Measurements from ENCODE around the gene VCX3B.
"Not testable (repeated sequence)": the region's sequence is repeated elsewhere in the genome, so short reads cannot be mapped to it uniquely, and the experiment has no call there.

VCX3B gene
- total RNA-seq = 0 reads per million in 2 experiments

DNA sequence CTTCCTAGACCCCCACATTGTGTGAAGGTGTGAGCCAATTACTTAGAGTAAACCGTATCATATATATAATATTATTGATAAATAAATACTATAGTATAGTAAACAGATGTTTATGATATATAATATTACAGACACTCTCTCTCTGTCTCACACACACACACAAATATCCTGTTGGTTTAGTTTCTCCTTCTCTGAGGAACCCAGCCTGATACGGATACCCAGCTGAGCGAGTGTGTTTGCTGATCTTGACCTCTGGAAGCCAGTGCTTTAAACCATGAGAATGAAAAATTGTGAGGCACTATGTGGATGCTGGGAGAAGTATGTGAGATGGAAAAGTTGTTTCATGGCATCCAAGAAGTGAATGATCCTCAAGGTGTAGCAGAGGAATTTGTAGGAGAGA lies at the start of gene VCX3B:
Gene VCX3B, plus strand, starts transcription at position 301 of the 400 bp plus-strand sequence. CDS start 621 bp downstream, outside the sequence.
- DNase-seq (ENCODE audit: low read depth) = not testable (repeated sequence)

DNA sequence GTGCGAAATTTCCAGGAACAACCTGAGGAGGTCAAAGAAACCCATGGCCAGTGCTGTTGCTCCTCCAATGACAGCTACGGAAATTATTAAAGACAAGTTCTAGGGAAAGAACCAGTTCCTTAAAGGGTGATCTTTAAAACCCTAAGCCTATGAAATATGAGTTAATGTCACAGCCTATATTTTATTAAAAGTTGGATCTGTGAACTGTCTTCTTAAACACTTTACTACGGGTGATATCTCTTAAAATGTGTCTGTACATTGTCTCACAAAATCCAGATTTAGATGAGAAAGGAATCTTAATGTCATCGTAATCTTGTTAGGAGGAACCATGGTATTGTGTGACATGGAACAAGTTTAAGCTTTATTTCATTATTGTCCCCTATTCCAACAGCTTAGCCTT lies 46.3 kb upstream of the VCX3B start:
- no peak for DNase-seq (ENCODE audit: low read depth)

GRCh38 chrX:8424912-8425311 lies 39.7 kb upstream of the VCX3B start:
- no peak for DNase-seq (ENCODE audit: low read depth)

- DNase-seq (ENCODE audit: low read depth) = no peak
These were observed 34.9 kb upstream of the VCX3B start for GRCh38 chrX:8429692-8430249.

DNA sequence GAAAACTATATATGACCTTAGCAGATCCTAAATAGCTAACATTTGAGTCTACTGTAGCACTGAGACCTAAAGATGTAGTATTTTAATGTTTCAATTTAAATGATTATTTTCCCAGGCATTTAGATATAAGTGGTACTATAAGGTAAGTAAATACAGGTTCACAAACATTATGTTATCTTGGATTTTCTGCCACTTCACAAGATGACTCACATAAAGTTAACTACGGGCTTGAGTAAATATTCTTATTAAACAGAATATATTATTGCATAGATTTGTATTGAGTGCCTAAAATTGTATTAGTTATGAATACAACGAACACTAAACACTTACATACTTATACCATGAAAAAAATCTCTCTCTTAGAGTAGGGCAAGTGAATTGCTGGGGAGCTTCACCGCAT lies 34.2 kb upstream of the VCX3B start:
- no peak for DNase-seq (ENCODE audit: low read depth)

- no peak for DNase-seq (ENCODE audit: low read depth)
These were observed 32.2 kb upstream of the VCX3B start for GRCh38 chrX:8432396-8432795.

DNA sequence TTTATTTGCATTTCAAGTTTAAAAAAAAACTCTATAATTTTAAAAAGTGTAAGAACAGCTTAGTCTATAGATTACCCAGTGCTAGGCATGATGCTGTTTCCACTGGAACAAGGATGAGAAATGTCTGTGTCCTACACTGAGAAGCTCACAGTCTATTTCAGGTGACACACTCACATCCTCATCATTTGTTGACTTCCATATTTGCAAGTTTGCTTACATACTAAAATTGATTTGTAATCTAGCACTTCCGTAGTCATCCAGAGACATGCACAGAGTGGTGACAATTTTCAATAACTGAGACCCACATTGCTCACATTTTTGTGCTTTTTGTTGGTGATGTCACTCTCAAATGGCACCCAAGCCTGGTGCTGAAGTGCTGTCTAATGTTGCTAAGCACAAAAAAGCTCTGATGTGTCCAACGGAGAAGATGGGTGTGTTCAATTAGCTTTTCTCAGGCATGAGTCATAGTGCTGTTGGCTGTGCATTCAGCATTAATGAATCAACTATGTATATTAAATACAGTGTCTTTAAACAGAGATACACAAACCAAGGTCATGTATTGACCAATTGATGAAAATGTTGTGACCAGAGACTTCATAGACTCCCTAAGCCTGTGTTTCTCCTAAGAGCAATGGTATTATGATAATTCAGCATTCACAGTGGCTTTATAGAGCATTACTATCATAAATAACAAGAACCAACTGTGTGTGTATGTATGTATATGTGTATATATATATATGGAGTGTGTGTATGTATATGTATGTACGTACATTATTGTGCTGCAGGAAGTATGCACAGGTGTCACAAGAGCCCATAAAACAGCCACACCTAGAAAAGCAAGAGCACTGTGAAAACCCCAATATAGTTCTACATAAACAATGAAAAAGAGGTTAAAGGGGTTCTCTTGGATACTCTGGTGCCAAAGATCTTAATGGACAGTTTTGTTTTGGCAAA lies 31.2 kb upstream of the VCX3B start:
- DNase-seq (ENCODE audit: low read depth) = no peak

- DNase-seq (ENCODE audit: low read depth) = no peak
These were observed 17.3 kb upstream of the VCX3B start for GRCh38 chrX:8447368-8447767.

DNA sequence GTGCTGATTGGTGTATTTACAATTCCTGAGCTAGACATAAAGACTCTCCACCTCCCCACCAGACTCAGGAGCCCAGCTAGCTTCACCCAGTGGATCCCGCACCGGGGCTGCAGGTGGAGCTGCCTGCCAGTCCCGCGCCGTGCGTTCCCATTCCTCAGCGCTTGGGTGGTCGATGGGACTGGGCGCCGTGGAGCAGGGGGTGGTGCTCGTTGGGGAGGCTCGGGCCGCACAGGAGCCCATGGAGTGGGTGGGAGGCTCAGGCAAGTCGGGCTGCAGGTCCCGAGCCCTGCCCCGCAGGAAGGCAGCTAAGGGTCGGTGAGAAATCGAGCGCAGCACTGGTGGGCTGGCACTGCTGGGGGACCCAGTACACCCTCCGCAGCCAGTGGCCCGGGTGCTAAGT lies 12.3 kb upstream of the VCX3B start:
- DNase-seq (ENCODE audit: low read depth) = not testable (repeated sequence)

- no peak for DNase-seq (ENCODE audit: low read depth)
These were observed 11.0 kb upstream of the VCX3B start for GRCh38 chrX:8453611-8454010.

DNA sequence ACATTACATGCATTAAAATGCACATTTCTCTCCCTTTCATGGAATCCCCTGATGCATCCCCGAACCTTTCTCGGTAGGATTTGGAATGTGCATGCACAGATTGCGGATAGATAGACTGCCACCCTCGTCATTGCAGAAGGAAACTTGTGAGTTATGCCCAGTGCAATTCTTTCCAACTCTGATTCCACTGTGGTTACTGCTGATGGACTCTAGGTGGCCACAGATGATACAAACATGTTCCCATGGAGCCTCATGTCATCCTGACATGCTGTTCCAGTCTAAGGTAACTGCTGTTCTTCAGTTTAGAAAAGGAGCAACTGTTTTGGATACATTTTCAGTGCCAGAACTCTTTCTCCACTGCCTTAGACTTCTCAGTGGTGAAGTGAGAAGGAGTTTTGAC lies 9.1 kb upstream of the VCX3B start:
- no peak for DNase-seq (ENCODE audit: low read depth)

GRCh38 chrX:8462488-8462887 lies 2.1 kb upstream of the VCX3B start:
- DNase-seq (ENCODE audit: low read depth) = no peak

DNA sequence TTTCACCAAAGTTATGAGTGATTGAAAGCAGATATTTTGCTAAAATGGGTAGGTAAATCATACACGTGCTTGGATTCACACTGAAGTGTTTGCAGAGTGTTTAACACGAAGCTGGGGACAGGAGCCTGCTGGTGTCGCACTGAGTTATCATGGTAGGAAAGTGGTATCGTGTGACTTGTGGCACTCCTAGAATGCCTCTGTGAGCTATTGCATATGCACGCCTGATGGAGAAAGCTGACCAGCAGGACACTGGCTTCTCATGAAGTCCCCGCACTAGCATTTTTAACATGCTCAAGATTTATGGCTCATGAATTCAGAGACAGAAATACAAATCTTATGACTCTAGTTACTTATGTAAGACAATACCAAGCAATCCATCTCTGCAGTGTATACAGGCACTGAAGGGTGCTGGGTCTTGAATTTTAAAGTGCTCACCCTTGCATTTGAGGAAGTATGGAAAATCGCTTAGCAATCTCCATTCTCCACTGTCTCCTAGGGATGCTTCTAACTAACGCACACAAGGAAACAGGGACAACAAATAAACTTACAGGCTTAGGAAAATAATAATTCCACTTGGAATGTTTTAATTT lies 19.8 kb downstream of the VCX3B start:
- no peak for DNase-seq (ENCODE audit: low read depth)

DNA sequence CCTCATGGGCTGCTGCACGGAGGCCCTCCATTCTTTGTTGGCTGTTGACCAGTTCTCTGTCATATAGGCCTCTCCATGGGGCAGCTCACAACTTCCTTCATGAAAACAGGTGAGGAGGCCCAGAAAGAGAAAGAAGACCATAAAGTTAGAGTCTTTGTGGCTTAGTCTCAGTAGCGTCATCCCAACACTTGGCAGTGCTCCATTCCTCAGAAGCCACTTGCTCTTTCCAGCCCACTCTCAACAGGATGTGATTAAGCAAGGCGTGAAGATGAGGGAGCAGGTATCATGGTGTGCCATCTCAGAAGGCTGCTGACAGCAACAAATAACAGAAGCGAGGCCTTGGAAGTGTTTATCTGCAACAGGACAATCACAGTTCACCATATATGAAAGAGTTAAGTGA lies 30.4 kb downstream of the VCX3B start:
- not testable (repeated sequence) for DNase-seq (ENCODE audit: low read depth)

- no peak for DNase-seq (ENCODE audit: low read depth)
These were observed 35.6 kb downstream of the VCX3B start for GRCh38 chrX:8500203-8500602.

DNA sequence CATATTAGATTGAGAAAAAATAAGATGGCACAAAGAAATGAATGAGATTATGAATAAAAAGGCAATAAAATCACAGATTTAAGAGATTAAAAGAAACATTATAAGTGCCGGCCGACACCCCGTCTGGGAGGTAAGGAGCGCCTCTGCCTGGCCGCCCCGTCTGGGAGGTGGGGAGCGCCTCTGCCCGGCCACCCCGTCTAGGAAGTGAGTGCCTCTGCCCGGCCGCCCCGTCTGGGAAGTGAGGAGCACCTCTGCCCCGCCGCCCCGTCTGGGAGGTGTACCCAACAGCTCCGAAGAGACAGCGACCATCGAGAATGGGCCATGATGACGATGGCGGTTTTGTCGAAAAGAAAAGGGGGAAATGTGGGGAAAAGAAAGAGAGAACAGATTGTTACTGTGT lies 37.5 kb downstream of the VCX3B start:
- DNase-seq (ENCODE audit: low read depth) = not testable (repeated sequence)

DNA sequence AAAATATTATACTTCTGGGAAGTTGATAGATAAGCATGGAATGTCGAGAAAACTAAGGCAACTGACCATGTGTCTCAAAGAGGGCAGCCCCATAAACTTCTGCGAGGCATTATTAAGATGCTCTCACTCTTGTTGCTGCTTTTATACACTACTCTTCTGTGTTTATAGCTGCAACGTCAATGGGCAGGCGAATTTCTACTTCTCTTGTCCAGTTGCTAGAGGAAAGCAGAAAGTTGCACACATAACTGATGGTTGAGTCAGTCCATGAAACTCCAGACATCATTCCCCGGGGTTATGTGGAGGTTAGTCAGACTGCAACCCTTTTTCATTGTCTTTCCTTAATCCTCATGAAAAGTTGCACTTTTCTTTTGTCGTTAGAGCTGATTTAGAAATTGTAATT lies 39.8 kb downstream of the VCX3B start:
- no peak for DNase-seq (ENCODE audit: low read depth)
